Measurements from ENCODE around the gene CCDC175.

- TF ChIP-seq, protein P1, sequence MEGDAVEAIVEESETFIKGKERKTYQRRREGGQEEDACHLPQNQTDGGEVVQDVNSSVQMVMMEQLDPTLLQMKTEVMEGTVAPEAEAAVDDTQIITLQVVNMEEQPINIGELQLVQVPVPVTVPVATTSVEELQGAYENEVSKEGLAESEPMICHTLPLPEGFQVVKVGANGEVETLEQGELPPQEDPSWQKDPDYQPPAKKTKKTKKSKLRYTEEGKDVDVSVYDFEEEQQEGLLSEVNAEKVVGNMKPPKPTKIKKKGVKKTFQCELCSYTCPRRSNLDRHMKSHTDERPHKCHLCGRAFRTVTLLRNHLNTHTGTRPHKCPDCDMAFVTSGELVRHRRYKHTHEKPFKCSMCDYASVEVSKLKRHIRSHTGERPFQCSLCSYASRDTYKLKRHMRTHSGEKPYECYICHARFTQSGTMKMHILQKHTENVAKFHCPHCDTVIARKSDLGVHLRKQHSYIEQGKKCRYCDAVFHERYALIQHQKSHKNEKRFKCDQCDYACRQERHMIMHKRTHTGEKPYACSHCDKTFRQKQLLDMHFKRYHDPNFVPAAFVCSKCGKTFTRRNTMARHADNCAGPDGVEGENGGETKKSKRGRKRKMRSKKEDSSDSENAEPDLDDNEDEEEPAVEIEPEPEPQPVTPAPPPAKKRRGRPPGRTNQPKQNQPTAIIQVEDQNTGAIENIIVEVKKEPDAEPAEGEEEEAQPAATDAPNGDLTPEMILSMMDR (IDR thresholded peaks at IDR 0.05) = no peak
- TF ChIP-seq POLR2A (IDR thresholded peaks at IDR 0.05) = no peak
- TF ChIP-seq EP300 (IDR thresholded peaks at IDR 0.05; ENCODE audit: low read depth) = no peak
These were observed 100.9 kb downstream of the CCDC175 start for GRCh38 chr14:59475709-59476108.
